WI38 (cell line): ENCODE data around the gene TOMT.

Experiments used
- H3K4me3 ChIP-seq: 2 replicates; pipeline ENCODE4 v1.5.1; 2011; ENCODE audit warnings: low read depth, mild to moderate bottlenecking, control low read depth, low read length
- CTCF ChIP-seq: IDR thresholded peaks from 2 replicates; pipeline ENCODE4 v1.5.1; 2012; ENCODE audit warnings: low read depth, mild to moderate bottlenecking, control low read depth, low read length

Gene TOMT

DNA sequence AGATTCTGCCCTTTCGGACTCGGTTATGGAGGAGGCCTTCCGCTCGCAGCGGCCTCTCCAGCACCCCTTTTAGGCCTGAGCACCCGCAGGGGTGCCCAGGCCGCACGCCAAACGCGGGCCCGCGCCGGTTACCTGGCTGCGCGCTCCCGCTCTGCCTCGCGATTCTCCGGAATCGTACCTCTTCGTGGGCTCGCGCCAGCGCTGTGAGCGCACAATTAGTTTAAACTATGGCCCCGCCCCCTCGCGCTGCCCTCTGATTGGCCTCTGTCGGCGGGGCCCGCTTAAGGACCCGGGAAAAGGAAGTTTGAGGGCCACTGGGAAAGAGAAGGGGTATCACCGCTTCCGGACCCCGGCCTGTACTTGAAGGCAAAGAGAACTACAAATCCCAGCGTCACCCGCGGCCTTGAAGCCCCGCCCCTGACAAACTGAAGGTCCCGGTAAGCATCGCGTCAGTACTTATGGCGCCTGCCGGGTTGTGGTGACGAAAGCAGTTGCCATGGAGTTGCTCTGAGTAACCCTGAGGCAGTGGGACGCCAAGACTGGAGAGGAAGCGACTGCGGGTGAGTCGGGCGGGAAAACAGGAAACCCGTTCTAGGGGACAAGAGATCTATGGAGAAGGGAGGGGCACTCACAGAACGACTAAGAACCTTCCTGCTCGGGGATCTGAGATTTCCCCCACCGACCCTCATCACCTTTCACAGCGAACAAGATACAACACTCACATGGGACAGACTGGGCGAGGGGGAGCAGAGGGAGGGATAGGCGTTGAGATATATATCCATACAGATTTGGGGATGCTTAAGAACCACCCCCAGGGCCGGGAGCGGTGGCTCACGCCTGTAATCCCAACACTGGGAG, 25.2 kb upstream of the TOMT start, which contains the start of the genes LRRC51 and NUMA1:
Gene LRRC51 (plus strand): TSS at position 525 of the 858 bp plus-strand sequence. CDS start 8,234 bp downstream, outside the sequence.
Gene NUMA1 (minus strand): TSS at position 217 of the 858 bp plus-strand sequence. CDS start 44,599 bp downstream, outside the sequence.
- H3K4me3 ChIP-seq, result peak within 1 kb of the TSS; percentile 83
- TF ChIP-seq CTCF, result no peak

DNA sequence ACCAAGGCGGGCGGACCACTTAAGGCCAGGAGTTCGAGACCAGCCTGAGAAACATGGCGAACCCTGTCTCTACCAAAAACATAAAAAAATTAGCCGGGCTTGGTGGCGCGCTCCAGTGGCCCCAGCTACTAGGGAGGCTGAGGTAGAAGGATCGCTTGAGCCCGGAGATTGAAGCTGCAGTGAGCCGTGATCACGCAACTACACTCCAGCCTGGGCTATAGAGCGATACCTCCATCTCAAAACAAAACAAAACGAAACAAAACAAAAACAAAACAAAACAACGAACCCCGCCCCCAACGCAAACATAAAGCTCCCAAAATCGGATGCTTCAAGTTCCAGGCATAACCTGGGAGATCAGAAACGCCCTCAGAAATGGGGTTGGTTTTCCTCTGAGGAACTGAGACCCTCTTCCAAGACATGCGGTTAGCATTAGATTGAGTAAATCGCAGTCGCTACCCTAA, 24.5 kb upstream of the TOMT start:
- H3K4me3 ChIP-seq, result peak overlapping the region; percentile 83
- TF ChIP-seq CTCF, result no peak

GRCh38 chr11:72081821-72082453, 23.8 kb upstream of the TOMT start:
- no peak for TF ChIP-seq CTCF
- H3K4me3 ChIP-seq, result no peak overlapping the region

DNA sequence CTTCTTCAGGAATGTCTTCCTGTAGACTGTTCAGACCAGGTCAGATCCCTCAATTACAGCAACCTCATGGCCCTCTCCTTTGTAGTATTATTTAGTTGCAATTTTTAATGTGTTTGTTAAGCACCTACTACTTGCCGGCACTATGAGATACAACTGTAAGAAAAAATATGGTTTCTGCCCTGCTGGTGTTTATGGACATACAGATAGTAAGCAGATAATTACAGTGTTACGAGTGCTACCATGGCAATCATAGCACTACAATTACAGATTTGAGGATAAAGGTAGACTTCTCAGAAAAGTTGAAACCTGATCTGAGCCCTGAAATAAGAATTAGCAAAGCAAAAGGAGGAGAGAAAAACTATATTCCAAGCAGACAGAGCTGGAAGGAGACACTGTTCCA, 22.3 kb upstream of the TOMT start:
- no peak overlapping the region for H3K4me3 ChIP-seq
- no peak for TF ChIP-seq CTCF

GRCh38 chr11:72084076-72084475, 21.6 kb upstream of the TOMT start:
- no peak for TF ChIP-seq CTCF
- no peak overlapping the region for H3K4me3 ChIP-seq

- no peak for TF ChIP-seq CTCF
- H3K4me3 ChIP-seq, result no peak overlapping the region
Measured at GRCh38 chr11:72084965-72085364, 20.8 kb upstream of the TOMT start.
